ENCODE measurements around the gene AP1B1.
"Not testable (repeated sequence)": the region's sequence is repeated elsewhere in the genome, so short reads cannot be mapped to it uniquely, and the experiment has no call there.

The AP1B1 gene

DNA sequence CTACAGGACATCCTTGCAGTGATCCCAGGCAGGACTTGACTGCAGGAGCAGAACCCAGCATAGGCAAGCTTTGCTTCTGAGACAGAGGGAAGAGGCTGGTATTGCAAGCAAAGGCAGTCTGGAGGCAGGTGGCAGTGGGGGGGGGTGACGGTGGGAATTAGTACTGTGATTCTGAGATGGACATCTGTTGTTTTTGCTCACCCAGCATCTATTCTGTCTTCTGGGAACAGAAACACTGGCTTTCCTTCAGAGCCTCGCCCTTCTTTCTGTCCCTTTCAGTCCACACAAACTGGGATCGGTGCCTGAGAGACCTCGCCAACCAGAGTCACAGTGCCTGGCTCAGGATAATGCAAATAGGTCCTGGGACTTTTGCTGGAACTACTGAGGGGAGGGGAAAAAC lies 41.7 kb downstream of the AP1B1 start:
- no peak for DNase-seq (ENCODE audit: low spot score)
- TF ChIP-seq, protein P1, sequence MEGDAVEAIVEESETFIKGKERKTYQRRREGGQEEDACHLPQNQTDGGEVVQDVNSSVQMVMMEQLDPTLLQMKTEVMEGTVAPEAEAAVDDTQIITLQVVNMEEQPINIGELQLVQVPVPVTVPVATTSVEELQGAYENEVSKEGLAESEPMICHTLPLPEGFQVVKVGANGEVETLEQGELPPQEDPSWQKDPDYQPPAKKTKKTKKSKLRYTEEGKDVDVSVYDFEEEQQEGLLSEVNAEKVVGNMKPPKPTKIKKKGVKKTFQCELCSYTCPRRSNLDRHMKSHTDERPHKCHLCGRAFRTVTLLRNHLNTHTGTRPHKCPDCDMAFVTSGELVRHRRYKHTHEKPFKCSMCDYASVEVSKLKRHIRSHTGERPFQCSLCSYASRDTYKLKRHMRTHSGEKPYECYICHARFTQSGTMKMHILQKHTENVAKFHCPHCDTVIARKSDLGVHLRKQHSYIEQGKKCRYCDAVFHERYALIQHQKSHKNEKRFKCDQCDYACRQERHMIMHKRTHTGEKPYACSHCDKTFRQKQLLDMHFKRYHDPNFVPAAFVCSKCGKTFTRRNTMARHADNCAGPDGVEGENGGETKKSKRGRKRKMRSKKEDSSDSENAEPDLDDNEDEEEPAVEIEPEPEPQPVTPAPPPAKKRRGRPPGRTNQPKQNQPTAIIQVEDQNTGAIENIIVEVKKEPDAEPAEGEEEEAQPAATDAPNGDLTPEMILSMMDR (IDR thresholded peaks at IDR 0.05; ENCODE audit: extremely low read depth, missing control alignments): no peak

- TF ChIP-seq, protein P1 (IDR thresholded peaks at IDR 0.05; ENCODE audit: extremely low read depth, missing control alignments): no peak
- DNase-seq (ENCODE audit: low spot score): no peak
Measured at GRCh38 chr22:29345932-29346331, 42.4 kb downstream of the AP1B1 start.

- DNase-seq (ENCODE audit: low spot score): not testable (repeated sequence)
Measured at GRCh38 chr22:29344889-29345288, 43.5 kb downstream of the AP1B1 start.

- DNase-seq (ENCODE audit: low spot score): no peak
- TF ChIP-seq, protein P1 (IDR thresholded peaks at IDR 0.05; ENCODE audit: extremely low read depth, missing control alignments): no peak
Measured at GRCh38 chr22:29344137-29344536, 44.2 kb downstream of the AP1B1 start.

GRCh38 chr22:29343313-29343805 lies 45.0 kb downstream of the AP1B1 start:
- TF ChIP-seq, protein P1 (IDR thresholded peaks at IDR 0.05; ENCODE audit: extremely low read depth, missing control alignments): no peak
- no peak for DNase-seq (ENCODE audit: low spot score)

DNA sequence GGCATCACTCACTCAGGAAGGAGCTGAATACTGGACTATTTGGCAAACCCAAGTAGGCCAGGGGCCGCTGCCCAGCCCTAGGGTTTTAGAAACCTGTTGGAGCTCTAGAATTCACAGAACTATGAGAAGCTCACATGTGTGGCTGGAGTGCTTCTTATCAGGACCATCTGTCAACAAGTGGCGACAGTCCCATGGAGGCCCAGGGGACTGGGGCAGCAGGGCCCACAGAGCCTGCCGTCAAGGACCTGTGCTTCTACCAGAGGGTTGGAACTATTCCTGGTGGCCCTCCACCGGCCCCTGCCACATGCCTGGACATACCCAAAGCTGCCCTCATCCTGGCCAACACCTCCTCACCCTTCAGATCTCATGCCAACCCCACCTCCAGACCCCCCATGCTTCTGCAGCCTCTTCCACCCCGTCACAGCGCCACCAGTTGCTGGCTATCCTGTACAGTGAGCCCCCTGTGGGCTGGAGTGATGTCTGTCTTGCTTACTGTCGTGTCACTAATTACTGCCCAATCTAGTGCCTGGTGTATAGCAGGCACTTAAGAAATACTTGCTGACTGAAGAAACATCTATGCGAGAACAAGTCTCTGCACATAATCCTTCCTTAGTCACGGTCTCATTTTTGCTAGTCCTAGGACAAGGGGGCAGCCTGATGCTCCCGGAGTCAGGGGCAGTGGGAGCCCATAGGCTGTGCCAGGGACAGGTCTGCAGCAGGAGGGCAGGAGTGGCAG lies 45.6 kb downstream of the AP1B1 start:
- TF ChIP-seq, protein P1 (IDR thresholded peaks at IDR 0.05; ENCODE audit: extremely low read depth, missing control alignments): no peak
- no peak for DNase-seq (ENCODE audit: low spot score)

DNA sequence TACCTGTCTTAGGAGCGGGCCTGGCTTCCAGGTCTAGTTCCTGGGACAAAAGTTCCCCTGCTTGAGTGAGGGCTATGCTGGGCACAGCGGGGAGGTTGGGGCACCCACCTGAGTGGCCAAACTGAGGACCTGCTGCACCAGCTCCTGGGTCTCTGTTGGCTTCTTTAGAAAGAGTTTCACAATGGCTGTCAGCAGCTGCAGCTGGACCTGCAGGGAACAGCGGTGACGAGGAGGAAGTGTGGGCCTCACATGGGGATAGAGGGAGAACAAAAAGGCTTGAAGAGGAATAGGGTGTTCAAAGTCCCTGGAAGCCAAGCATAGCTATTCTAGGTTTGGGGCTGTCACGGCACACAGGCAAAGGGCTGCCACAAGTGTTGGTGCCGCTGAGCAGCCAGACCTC lies 46.2 kb downstream of the AP1B1 start:
- no peak for DNase-seq (ENCODE audit: low spot score)
- TF ChIP-seq, protein P1 (IDR thresholded peaks at IDR 0.05; ENCODE audit: extremely low read depth, missing control alignments): no peak

GRCh38 chr22:29341849-29342127 lies 46.6 kb downstream of the AP1B1 start:
- DNase-seq (ENCODE audit: low spot score): no peak
- TF ChIP-seq, protein P1 (IDR thresholded peaks at IDR 0.05; ENCODE audit: extremely low read depth, missing control alignments): no peak
